Activated CD8-positive, alpha-beta memory T cell treated with anti-CD3 and anti-CD28 coated beads, Interleukin-2, amount 50 U/mL, for 1 hour (primary cell): ENCODE measurements around the gene SAPCD2.

ENCODE experiments used
- DNase-seq: peaks from one replicate; pipeline ENCODE4 v3.0.0-alpha.2; 2020; ENCODE audit errors: extremely low read depth

The SAPCD2 gene

DNA sequence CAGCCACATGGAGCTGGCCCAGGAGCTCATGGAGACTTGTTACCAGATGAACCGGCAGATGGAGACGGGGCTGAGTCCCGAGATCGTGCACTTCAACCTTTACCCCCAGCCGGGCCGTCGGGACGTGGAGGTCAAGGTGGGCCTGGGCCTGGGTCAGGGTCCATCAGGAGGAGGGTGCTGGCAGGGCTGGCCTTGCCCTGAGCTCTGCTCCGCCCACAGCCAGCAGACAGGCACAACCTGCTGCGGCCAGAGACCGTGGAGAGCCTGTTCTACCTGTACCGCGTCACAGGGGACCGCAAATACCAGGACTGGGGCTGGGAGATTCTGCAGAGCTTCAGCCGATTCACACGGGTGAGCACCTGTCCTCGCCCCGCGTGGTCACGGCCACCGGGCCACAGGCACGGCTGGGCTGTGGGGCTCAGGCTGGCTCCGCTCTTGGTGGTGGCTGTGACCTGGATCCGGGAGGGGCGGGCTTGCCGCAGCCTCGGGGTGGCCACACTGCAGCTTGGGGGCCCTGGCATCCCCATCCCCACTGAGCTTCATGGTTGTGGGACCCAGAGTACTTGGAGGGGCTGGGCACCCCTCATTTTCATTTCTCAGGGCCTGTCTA, 37.1 kb upstream of the SAPCD2 start:
- no peak for DNase-seq

DNA sequence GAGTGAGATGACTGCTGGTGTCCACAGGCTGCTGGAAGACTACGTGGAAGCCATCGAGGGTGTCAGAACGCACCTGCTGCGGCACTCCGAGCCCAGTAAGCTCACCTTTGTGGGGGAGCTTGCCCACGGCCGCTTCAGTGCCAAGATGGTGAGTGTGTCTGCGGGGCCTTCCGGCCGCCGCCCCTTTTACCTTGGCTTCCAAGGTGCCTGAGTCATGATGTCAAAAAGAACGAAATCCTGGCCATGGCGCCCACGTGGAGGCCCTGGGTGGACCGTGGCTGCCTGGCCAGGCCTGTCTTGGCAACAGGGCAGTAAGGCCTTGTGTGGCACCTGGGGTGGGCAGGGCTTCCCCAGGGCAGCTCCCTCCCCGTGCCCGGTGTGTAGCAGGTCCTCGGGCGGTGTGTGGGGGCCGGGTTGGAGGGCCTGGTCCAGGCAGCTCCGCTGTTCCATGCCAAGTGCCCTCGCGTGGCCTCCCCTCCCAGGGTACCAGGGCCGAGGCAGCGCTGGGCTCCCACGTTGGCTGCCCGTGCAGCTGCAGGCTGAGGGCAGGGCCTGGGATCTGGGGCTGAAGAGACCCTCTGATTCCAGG, 36.4 kb upstream of the SAPCD2 start:
- DNase-seq, result no peak

DNA sequence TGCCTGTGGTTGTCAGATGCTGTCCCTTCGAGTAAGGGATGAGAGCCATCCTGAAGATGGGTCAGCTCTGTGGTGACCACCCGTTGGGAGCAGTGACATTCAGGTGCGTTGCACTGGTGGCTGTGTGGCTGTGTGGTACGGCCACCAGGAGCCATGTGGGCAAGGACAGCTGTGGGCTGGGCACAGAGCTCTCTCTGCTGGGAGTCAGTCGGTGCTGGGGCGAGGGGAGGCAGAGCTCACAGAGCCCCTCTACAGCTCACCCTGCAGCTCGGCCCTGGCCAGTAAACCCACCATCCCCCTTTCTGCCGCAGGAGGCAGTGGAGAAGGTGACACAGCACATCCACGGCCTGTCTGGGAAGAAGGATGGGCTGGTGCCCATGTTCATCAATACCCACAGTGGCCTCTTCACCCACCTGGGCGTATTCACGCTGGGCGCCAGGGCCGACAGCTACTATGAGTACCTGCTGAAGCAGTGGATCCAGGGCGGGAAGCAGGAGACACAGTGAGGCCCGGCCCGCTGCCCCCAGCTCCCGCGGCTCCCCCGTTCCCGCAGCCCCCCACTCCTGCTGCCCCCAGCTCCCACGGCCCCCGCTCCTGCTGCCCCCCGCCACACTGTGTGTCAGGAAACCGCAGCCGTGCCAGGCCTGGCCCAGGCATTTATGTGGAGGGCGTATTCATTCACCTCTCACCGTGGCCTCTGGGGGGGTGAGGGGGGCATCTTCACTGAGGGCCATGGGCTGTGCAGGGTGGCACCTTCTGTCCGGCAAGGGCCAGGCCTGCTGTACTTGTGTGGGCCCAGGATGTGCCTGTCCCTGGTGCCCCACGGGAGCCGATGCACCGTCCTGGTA, 35.7 kb upstream of the SAPCD2 start:
- no peak for DNase-seq

DNA sequence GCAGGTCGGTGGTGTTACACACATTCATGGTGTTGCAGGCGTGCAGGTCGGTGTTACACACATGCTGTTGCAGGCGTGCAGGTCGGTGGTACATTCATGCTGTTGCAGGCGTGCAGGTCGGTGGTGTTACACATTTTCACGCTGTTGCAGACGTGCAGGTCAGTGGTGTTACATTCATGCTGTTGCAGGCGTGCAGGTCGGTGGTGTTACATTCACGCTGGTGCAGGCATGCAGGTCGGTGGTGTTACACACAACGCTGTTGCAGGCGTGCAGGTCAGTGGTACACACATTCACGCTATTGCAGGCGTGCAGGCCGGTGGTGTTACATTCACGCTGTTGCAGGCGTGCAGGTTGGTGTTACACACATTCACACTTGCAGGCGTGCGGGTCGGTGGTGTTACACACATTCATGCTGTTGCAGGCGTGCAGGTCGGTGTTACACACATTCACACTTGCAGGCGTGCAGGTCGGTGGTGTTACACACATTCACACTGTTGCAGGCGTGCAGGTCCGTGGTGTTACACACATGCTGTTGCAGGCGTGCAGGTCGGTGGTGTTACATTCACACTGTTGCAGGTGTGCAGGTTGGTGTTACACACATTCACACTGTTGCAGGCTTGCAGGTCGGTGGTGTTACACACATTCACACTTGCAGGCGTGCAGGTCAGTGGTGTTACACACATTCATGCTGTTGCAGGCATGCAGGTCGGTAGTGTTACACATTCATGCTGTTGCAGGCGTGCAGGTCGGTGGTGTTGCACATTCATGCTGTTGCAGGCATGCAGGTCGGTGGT, 33.0 kb upstream of the SAPCD2 start:
- DNase-seq, result no peak

DNA sequence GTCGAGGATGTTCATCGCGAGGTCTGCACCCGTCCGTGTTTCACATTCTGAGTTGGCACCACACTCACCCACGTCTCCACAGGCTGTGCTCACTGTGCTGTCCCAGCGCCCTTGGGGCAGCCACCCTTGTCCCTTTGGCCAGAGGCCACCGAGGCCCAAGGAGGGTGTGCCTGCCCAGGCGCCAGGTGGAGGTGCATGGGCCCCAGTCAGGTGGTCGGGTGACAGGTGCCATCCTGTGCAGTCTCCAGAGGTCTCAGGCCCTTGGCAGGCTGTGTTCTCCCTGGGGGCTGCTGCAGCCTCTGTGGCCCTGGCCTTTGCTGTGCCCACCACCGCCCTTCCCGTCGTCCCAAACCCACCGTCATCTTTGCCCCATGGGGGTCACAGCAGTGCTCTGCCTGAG, 28.9 kb upstream of the SAPCD2 start:
- DNase-seq, result no peak

DNA sequence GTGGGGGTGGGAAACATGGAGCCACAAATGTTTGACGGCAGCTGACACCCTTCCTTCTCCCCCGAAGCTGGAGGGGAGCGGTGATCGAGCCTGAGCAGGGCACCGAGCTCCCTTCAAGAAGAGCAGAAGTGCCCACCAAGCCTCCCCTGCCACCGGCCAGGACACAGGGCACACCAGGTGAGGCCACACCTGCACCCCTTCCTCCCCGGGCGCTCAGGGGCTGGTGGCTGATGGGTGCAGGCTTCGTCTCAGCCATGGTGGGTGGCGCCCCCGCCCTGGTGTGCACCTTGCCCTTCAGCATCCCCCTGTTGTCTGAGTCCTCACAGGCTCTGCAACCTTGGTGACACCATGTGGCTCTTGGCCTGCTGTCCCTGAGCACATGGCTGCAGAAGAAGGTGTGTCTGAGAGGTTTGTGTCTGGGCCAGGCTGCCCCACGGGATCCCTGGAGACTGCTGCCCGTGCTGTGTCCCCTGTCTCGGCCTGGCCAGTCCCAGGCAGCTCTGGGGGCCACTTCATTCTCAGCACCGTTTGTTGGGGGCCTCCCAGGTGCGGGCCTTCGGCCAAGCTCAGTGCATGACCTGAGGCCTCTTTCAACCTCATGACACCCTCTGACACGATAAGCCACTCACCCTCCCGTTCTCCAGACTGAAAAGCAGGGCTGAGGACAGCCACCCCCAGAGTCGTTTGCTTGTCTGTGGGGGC, 27.6 kb upstream of the SAPCD2 start:
- no peak for DNase-seq

DNA sequence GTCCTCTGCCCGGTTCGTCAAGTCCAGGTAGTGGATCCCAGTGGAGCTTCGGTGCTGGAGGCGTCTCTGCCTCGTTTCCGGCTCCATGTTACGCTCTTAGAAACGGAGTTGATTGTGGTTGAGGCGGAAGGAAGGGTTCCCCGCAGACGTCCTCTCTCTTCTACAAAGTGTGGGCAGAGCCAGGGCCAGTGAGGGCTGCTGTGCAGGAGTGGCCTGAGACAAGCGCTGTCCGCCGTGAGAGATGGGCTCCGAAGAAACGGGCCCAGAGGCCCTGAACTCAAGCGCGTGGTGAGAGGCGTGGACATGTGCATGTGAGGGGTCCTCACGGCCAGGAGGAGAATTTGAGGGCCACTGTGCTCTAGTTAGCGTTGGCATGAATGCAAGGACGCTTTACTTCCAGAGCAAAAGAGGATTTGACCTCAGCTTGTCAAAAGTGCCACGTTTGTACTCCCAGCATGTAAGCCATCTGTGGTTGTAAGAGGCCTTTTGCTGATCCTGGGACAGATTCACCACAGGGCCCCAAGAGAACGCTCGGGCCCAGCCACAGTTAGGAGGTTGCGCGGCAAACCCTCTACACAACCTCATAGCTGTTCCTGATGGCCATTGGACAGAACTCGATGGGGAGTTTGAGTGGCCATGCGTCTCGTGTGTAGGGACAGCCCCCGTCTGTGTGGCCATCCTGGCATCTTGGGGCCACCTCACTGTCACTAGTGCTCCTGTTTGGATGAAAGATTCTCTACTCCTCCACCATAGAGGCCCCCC, 26.6 kb upstream of the SAPCD2 start:
- no peak for DNase-seq

DNA sequence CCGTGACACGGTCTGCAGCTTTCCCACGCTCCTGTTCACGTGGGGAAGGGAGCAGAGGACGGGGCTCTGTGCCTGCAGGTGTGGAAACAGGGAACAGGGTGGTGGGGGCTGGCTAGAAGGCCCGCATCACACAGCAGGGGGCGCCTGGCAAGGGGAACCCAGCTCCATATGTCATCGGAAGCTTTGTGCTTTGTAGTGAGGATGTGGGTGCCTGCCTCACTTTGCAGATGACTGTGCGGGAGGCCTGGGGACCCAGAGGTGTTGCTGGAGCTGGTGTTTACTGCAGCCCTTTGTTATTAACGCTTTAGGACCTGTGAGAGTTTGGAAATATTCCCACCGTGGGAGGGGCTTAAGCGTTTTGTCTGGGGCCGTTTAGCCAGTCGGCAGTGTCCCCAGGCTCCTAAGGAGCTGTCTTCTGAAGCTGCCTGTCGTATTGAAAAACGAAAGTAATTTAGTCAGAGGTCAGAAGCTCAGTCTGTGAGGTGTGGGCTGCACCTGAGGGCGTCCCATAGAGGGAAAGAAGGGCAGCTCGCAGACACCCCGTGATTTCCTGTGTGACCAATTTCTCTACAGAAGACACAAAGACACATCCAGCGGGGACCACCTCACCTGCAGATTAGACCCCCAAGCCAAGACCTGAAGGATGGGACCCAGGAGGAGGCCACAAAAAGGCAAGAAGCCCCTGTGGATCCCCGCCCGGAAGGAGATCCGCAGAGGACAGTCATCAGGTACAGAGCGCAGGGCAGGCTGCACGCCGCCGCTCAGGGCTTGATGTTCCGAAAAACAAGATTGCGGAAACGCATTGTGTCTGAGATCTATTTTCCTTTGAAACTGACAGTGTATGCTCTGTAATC, 25.5 kb upstream of the SAPCD2 start:
- DNase-seq, result peak; percentile 68

DNA sequence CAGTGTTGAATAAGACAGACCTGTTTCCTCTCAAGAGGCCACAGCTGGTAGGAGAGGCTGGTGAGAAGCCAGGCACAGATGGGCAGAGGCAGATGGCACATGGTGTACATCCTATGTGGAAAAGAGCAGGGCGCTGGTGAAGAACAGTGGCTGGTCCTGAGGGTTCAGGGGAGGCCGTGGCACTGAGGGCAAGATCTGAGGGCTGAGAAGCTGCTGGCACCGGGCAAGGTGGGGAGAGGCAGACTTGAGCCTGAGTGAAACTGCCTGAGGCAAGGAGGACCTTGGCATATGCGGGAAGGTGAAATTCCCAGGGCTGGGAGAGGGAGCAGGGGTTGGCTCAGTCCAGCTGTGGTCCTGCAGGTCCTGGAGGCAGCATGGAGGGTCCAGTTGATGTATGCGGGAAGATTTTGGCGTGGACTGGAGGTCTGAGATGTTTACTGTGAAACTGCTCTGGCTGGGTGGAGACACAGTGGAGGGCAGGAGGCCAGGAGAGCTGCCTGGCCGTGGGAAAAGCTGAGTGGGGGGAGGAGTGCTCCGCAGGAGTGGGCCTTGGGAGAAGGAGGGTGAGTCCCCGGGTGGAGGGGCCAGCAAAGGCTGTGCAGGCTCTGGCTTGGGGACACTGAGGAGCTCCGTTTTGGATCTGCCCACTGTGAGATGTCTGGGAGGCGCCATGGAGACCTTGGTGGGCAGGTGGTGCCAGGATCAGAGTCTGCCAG, 19.0 kb upstream of the SAPCD2 start:
- DNase-seq, result no peak

DNA sequence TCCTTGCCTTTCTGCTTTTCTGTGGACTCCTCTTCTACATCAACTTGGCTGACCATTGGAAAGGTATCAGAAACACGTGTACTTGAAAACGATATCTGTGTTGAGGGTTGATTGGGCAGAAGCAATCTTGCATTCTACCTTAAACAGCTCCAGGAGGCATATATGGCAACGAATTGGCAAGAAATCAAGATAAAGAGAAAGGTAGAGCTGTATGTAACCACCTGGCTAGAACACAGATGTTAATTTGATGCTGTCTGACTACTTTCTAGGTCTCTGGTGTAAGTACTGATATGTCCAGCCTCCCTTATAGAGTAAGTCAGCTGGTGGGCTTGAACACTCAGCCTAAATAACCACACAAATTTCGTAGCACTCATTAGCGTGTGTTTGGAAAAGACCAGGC, 17.8 kb upstream of the SAPCD2 start:
- DNase-seq, result no peak

DNA sequence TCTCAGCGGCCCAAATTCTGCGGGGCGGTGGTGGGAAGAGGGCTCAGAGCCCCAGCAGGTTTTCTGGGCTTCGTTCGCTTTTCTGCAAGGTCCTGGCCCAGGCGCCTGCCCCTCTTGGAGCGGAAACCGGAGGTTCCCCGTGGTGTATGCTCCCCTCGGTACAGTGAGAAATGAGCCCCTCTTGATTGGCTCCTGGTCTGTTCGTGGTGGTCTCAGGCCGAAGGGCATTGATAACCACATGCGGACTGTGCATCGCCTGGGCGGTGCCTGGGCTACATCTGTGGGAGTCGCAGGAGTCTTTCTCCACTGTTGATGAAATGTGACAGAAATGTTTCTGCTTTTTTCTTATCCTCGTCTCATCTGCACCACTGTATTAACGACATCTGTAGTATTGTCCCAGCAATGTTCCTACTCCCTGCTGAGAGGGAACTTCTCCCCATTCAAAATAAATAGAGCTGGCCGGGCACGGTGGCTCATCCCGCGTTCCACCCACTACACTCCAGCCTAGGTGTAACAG, 17.1 kb upstream of the SAPCD2 start:
- no peak for DNase-seq

DNA sequence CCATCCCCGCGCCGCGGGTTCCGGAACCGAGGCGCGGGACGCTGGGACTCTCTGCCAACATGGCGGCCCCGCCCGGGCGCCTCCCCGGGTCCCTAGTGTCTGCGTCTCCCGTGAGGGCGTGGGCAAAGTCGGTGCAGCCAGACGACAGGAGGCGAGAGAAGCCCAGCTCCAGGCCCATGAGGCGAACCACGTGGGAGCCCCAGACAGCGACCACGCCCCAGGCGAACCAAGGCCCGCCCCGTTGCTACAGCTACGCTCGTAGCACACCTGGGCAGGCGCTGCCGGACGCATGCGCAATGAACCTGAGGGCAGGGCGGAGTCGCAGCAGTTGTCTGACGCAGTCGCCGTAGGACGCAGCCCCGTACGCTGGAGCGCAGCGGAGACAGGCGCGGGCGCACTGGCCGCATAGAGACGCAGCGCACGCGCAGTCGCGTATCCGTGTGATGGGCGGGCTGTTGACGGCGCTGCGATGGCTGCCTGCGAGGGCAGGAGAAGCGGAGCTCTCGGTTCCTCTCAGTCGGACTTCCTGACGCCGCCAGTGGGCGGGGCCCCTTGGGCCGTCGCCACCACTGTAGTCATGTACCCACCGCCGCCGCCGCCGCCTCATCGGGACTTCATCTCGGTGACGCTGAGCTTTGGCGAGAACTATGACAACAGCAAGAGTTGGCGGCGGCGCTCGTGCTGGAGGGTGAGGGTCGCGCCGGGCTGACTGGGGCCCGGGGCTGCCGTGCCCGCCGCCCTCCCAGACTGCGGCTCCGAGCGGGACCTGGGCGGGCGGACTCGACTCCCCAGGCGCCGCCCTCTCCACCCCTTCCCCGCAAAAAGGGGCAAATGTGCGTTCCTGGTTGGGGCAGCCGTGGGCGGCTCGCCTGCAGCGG, 16.4 kb upstream of the SAPCD2 start, which contains the start of gene MAN1B1:
Gene MAN1B1 (plus strand): TSS at position 455 of the 878 bp plus-strand sequence. CDS start 15 bp downstream, at position 470.
- peak; percentile 98 for DNase-seq

DNA sequence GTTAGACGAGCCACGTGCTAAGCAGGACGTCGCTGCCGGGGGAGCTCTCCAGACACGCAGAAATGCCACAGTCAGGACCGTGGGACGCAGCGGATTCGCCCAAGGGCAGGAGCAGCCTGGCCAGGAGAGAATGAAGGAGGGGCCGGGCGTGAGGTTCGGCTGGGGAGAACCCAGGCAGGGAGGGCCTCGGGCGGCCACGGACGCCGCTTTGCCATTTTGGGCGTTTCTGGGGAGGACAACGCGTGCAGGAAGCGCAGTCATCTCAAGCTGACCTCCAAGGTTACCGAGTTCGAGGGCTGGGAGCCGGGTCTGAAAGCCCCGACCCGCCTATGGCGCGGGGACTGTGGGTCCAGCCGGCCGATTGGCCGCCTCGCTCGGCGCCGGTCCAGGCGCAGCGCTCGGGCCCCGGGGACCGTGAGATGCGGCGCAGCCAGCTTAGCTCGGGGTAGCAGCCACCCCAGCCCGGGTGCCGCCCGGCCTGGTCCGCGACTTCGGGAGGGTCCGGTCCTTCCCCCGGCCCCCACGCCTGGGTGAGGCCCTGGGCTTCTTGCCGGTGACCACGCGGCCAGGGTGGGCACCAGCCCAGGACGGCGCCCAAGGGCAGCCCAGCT, 15.7 kb upstream of the SAPCD2 start:
- DNase-seq, result no peak

DNA sequence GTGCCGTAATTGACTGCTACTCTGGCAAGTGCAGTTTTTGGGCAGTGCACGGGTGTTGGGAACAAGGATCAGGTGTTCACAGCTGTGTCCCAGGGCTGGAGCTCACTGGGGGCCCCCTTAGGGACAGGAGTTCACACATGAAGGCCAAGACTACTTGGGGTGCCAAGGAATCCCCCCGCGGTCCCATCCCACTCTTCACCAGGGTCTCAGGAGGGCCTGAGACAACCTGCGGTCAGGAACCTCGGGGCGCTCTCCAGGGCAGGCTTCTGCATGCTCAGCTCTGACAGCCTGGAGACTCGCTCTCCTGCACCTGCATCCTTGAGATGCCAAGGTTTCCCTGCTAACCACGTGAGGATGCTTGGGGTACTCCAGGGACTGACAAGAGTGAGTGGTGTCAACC, 14.2 kb upstream of the SAPCD2 start:
- no peak for DNase-seq

DNA sequence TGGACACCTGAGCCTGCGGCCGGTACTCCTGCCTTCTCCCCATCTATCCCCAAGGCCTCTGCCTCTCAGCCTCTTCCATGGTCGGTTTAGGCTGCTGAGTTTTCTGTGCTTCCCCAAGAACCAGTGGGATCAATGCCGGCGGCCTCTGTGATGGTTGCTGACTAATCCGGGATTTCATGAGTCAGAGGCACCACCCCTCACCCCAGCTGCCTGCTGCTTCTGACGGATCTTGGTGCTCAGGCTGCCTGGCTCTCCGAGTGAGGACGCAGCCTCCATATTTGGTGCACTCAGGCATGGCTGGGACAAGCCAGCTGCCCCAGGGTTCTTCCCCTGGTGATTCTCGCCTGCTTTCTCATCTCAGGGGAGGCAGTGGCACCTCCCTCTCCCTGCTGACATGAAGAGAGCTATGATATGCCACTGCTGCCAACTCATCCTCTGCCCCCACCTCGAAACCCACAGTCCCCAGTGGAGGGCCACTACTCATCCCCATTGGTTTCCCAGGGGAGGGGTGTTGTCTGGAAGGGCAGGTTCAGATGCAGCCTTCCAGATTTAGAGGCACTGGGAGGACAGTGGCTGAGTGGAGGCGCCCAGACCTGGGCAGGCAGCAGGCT, 13.1 kb upstream of the SAPCD2 start:
- DNase-seq, result no peak

DNA sequence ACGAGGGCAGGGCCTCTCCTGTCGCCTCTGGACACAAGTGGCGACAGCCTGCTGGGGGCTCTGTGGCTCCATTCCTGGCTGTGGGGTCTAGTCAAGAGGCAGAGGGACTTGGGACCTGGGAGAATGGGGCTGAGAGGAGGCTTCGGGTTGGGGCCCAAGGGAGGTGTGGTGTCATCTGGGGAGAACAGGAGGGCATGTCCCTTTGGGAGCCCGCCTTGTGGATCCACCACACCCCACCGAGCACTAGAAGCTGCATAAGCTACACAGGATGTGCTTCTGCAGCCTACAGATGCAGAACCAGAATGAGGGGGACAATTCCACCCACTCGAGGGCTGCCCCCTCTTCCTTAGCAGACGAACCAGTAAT, 12.6 kb upstream of the SAPCD2 start:
- no peak for DNase-seq
